HG03175 (cell line): ENCODE data around the gene PLVAP.

ENCODE experiments used
- ATAC-seq: cut with Tn5 transposase; IDR thresholded peaks from one replicate; pipeline ENCODE4 v1.9.1; 2021; ENCODE audit warnings: mild to moderate bottlenecking, moderate library complexity; ENCODE audit not compliant: unreplicated experiment

PLVAP gene

DNA sequence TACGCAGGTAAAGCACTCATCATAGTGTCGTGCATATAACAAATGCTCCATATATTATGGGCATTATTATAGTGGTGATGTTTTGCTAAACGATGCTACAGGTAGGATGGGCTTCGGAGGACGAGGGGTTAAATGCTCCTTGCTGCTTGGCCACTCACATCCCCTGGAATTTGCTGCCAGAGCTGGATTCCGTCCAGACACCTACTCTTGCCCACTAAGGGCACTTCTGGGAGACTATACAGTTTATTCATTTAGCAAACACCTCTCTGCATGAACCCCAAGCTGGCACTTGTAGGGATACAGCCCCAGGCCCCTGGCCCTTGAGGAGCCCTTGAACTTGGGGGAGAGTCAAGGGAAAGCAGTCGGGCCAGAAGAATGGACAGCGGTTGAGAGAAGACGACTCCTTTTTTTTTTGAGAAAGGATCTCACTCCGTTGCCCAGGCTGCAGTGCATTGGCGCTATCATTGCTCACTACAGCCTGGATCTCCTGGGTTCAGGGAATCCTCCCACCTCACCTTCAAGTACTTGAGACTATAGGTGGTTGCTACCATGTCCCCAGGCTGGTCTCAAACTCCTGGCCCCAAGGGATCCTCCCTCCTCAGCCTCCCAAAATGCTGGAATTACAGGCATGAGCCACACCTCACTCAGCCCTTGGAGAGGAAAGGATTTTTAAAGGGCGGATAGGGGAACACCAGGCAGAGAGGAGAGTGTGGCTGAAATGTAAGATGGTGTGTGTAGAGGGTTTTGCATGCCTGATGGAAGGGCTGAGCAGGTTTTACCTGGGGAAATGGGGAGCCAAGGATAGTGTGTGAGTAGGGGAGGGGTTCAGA is 72.5 kb downstream of the PLVAP start:
- no peak for ATAC-seq

DNA sequence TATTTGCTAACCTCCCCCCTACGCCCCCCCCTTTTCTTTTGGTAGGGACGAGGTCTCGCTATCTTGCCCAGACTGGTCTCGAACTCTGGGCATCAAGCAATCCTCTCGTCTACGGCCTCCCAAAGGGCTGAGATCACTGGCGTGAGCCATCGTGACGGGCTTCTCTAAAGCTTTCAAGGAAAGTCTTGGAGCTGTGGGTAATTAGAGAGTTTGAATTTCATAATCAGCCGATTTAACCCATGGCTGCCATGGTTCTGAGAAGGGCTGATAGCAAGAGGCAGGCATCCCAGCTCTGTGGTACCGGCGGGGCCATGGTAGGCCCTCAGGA is 73.2 kb downstream of the PLVAP start:
- ATAC-seq: no peak

DNA sequence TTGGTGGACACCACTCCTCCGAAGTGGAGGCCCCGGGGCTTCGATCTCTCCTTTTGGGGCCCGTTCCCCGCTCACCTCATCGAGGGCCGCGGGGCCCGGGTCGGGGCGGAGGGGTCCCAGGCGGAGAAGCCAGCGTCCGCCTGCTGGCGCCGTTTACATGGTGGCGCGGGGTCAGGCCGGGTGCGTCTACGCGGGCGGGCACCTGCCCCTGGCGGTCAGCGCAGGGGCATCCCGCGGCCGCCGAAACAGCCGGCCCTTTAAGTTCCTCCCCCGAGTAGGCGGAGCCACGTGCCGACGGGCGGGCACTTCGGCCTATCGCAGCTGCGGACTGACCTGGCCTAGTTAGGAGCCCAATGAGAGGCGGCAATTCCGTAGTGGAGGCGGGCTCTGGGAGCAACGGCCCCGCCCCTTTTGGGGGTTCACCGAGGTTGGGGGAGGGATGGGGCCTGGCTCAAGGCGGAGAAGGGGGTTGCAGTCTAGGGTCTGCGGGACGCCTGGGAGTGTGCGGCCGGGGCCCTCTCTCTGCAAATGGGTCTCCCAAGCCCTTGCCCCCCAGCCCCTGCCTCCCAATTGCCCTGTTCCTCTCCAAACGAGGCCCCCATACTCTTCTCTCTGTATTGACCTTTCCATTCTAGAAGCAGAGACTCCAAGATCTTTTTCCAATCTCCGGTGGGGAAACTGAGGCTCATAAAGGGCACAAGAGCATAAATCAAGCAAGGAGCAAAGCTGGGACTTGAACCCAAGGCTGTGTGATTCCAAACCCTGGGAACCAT is 73.8 kb downstream of the PLVAP start, which contains the start of gene ABHD8:
Gene ABHD8 (minus strand): TSS at position 259 of the 773 bp plus-strand sequence. CDS start 1,809 bp downstream, outside the sequence.
- peak; percentile 71 for ATAC-seq

DNA sequence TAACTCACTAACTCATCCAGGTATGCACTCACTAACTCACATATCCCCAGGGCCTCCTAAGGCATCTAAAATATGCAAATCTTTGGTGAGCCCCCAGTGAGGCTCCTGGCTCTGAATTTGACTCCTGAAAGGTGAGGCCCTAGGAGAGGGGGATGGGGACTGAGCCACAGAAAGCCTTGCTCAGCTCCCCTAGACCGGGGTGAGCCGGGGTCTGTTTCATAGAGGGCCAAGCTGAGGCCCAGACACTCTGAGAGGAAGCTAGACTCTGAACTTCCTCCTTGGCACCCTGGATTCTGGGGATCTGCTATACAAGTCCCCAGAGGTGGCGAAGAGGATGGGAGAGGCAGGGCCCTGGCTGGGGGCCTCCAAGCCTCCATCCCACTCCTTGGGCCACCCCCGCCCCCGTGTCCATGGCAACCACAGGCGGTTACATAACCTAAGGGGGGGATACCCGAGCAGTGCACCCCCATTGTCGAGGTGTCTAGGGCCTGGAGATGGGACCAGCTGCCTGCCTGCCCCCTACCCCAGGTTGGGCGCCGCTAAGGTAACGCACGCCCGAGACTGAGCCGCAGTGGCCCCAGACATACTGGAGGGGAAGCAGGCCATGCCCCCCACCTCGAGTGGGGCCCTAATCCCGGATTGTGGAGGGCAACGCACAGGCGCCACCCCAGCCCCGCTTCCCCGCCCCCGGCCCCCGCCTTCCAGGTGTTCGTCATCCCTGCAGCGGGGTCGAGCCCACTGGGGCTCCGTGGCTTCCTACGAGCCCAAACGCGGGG is 74.6 kb downstream of the PLVAP start:
- no peak for ATAC-seq
